Stimulated activated CD8-positive, alpha-beta memory T cell treated with anti-CD3 and anti-CD28 coated beads, Interleukin-7, amount 100 ng/mL, for 4 hours (primary cell): ENCODE measurements around the gene LDLRAD3.

ENCODE experiments used
- DNase-seq, 2 donors: peaks; one replicate each; pipeline ENCODE4 v3.0.0-alpha.2; 2020; ENCODE audit warnings: low read depth in 2 of 2

The LDLRAD3 gene

DNA sequence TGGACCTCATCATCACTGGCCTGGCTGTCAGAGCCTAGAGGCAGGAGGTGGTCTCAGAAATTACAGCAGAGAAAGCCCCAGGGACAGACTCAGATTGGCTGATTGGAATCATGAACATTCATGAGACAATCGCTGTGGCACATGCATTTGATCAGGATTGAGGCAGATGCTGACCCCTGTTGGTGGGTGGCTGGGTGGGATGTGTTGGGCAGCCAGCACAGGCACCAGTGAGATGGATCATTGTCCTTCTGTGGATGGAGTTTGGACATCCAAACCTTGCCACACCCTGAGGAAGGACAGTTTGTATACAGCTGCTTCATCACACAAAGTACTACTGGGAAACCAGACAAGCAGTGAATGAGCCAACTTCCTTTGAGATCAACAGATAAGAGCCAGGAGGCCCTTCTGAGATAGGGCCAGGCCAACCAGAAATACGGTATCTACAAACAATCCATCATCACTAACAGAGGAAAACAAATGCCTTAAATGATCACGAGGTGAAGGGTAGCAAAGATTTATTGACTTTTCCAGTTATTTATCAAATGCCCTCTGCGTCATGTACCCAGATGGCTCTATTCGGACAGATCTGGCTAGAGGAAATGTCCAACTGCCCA is 328.0 kb downstream of the LDLRAD3 start:
- DNase-seq, result no peak

DNA sequence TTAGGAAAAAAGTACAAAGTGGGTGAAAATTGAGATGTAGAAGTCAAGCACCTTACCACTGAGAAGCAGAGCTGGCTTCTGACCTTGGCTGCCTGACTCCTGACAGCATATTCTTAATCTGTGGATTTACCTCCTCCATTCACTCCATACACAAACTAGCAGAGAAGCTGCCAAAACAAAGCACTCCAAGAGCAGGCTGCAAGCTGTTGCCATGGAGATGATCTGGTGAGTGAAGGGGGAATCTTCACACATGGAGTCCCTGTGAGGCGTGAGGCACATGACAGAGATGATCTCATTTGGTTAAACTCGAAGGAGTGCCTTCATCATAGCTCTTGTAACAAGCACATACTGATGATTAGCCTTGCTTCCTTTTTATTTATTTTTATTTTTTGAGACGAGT is 329.2 kb downstream of the LDLRAD3 start:
- no peak for DNase-seq

DNA sequence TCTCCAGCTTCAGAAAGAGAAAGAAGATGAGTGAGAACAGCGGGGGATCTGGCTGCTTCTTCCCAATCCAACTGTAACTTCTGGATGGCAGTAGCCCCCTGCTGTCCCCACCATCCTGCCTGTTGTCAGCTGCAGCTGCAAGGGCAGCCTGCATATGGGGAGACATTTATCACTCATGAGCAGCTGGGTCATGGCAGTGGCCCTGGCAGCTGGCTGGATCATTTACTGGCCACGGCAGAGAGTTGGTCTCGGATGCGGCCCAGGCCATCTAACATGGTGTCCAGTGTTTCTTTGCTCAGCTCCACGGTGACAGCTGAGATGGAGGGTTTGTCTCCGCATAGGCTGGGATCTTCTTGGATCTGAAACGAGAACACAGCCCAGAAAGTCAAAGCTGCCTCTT is 330.6 kb downstream of the LDLRAD3 start:
- DNase-seq, result no peak

DNA sequence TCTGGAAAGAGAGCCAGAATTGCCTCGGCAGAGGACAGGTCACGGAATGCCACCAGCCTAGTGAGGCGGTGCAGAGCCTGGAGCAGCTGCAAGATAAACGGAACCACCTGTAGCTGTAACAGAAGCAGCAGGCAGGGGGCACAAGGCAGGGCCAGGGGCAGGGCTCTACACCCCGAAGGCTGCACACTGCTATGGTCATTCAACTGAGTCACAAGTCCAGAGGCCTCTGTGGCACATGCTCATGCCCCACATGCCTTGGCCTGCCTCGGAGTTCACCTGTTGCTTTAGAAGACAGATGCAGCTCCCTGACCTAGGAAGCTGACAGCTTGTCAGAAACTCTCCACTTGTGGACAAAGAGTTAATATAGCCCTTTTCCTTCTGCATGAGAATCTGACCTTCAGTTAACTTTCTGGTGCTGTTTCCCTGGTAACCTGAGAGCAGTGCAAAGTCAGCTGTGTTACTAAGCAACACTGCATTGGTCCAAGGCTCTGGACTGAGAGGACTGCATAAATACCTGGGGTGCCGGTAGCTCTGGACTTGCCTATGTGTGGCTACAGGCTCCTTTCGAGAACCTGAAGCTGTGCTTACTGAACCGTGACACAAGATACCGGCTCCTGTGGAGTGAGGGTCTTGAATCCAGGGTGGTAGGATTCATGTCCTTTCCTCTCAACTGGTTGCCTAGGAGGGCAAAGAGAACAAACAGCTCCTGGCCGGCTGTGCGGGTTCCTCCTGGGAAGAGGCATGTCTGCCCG is 334.8 kb downstream of the LDLRAD3 start:
- DNase-seq, result no peak

DNA sequence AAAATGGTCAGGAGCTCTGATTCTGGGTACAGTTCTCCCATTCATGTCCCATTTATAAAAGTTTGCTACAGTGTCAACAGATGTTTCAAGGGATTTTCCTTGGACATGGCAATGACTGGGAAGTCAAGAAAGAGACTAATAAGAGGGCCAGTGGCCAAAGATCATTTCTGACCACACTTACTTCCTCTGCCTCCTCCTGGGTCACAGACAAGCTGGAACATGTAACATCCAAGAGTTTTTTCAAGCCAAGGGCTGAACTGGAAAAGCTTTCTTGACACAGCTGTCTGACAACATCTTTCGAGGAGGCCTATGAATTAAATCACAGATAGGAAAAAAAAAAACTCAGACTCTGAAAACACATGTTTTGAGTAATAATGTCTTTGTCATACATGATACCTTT is 336.7 kb downstream of the LDLRAD3 start:
- no peak for DNase-seq
